HepG2 (cell line): ENCODE data around the gene PLD6. TPM values are rescaled to one million over a fixed set of nuclear protein-coding genes. Genes with fewer than 3 reads are reported as not detected.

Experiments used
- GFI1 ChIP-seq: sonication (generic); formaldehyde crosslinking; IDR thresholded peaks from 2 replicates; pipeline ENCODE4 v1.5.0; 2020; ENCODE audit warnings: missing genetic modification reagents, mild to moderate bottlenecking, borderline replicate concordance
- GLMP ChIP-seq: sonication (generic); formaldehyde crosslinking; IDR thresholded peaks from 2 replicates; pipeline ENCODE4 v1.9.0; 2021; ENCODE audit warnings: missing genetic modification reagents, mild to moderate bottlenecking, borderline replicate concordance
- GMEB1 ChIP-seq: sonication (generic); formaldehyde crosslinking; IDR thresholded peaks from 2 replicates; pipeline ENCODE4 v1.5.1; 2020; ENCODE audit warnings: missing genetic modification reagents, mild to moderate bottlenecking, borderline replicate concordance
- HOXA7 ChIP-seq: sonication (generic); formaldehyde crosslinking; IDR thresholded peaks from 2 replicates; pipeline ENCODE4 v1.8.1; 2022; ENCODE audit warnings: mild to moderate bottlenecking, missing genetic modification reagents, moderate library complexity
- MAF1 ChIP-seq: sonication (generic); formaldehyde crosslinking; IDR thresholded peaks from 2 replicates; pipeline ENCODE4 v1.5.0; 2020; ENCODE audit warnings: missing genetic modification reagents, borderline replicate concordance
- MAZ ChIP-seq, 2 experiments: sonication (generic) in 1 of 2; formaldehyde crosslinking in 1 of 2; IDR thresholded peaks; 2 replicates each; pipeline versions ENCODE4 v1.5.0 to v1.6.1; 2012 to 2020; ENCODE audit warnings: low read depth in 2 of 2, mild to moderate bottlenecking in 2 of 2, borderline replicate concordance in 1 of 2, improper control_type of control experiment in 1 of 2, low read length in 1 of 2, missing genetic modification reagents in 1 of 2, moderate library complexity in 1 of 2
- MLXIP ChIP-seq: sonication (generic); formaldehyde crosslinking; IDR thresholded peaks from 2 replicates; pipeline ENCODE4 v1.9.0; 2021; ENCODE audit warnings: missing genetic modification reagents, borderline replicate concordance
- MXD3 ChIP-seq: IDR thresholded peaks from 2 replicates; pipeline ENCODE4 v1.6.1; 2016; ENCODE audit warnings: mild to moderate bottlenecking, missing biosample characterization, missing genetic modification reagents
- PHF8 ChIP-seq: sonication (generic); formaldehyde crosslinking; IDR thresholded peaks from 2 replicates; pipeline ENCODE4 v1.5.0; 2020; ENCODE audit warnings: missing genetic modification reagents
- TFE3 ChIP-seq: IDR thresholded peaks from 2 replicates; pipeline ENCODE4 v1.6.1; 2016
- ZNF230 ChIP-seq: sonication (generic); formaldehyde crosslinking; IDR thresholded peaks from 2 replicates; pipeline ENCODE4 v1.4.0; 2020; ENCODE audit warnings: mild to moderate bottlenecking, missing genetic modification reagents
- ZNF350 ChIP-seq: sonication (generic); formaldehyde crosslinking; IDR thresholded peaks from 2 replicates; pipeline ENCODE4 v1.4.0; 2020; ENCODE audit warnings: mild to moderate bottlenecking, low read depth, missing genetic modification reagents, borderline replicate concordance
- ZNF609 ChIP-seq: sonication (generic); formaldehyde crosslinking; IDR thresholded peaks from 2 replicates; pipeline ENCODE4 v1.4.0; 2020; ENCODE audit warnings: mild to moderate bottlenecking, missing genetic modification reagents, borderline replicate concordance
- polyA plus RNA-seq, 8 experiments: library from polyadenylated mRNA; depleted of rRNA in 3 of 8; stranded (reverse) in 7 of 8; unstranded in 1 of 8; fragments of >200 nt; fragmentation: Illumina TruSeq in 4 of 8; extraction: Trizol in 4 of 8; gene quantifications; 2 replicates each; pipeline versions ENCODE4 v1.2.1 to v1.2.3, GENCODE V29; 2011 to 2016; ENCODE audit warnings: low read depth in 4 of 8, missing spikeins in 1 of 8, mixed read lengths in 1 of 8; ENCODE audit not compliant: insufficient read depth in 1 of 8
- total RNA-seq, 5 experiments: library from RNA; depleted of rRNA; stranded (reverse); fragments of >200 nt; fragmentation: Illumina TruSeq; extraction: Trizol; gene quantifications; 2 replicates each; pipeline ENCODE4 v1.2.3, GENCODE V29; 2016; ENCODE audit warnings: low read depth in 1 of 5

PLD6 gene
- total and polyA plus RNA-seq, 2 of the 13 experiments (the other 11 are each of a cell fraction or from before 2014, with no cell fraction given) = 5.2 to 11.4 TPM

GRCh38 chr17:17237026-17237799, 31.1 kb upstream of the PLD6 start, which contains the start of gene FLCN (continued):
- TF ChIP-seq PHF8 (CRISPR knock-in tag) (peak; percentile 84), MAF1 (CRISPR knock-in tag) (no peak), MXD3 (CRISPR knock-in tag) (no peak), ZNF609 (CRISPR knock-in tag) (no peak), GMEB1 (CRISPR knock-in tag) (no peak; the same call in 1 of the 2 replicates), ZNF350 (peak; percentile 67; the same call in 1 of the 2 replicates), TFE3 (peak; percentile 97), ZNF230 (CRISPR knock-in tag) (no peak), HOXA7 (CRISPR knock-in tag) (no peak), GFI1 (0 out of 2 replicates have a peak, but pooled peaks have one; percentile 39), MLXIP (no peak), MAZ (IDR thresholded peaks at IDR 0.05; ENCODE audit: borderline replicate concordance, low read depth, low read length) (no peak), MAZ (CRISPR knock-in tag; IDR thresholded peaks at IDR 0.05; ENCODE audit: low read depth) (no peak; the same call in 1 of the 2 replicates), GLMP (CRISPR knock-in tag) (no peak)
